SK-N-SH (cell line): ENCODE measurements around the gene NGF. TPM values are rescaled to one million over a fixed set of nuclear protein-coding genes. Genes with fewer than 3 reads are reported as not detected.

Experiments used
- CTCF ChIA-PET: fragments of 300-600, 350-600 bp; formaldehyde crosslinking; extraction: SDS; loops from one replicate; lab custom pipeline; 2021; lab: Yijun Ruan, JAX
- POLR2A ChIA-PET: fragments of 350-600 bp; sonication (Branson Sonifier 250); formaldehyde crosslinking; extraction: SDS; loops from one replicate; lab custom pipeline; 2020; ENCODE audit warnings: antibody characterized with exemption, inconsistent platforms; lab: Yijun Ruan, JAX
- DNase-seq: peaks from one replicate; pipeline ENCODE4 v3.0.0; 2012
- H2AFZ ChIP-seq: fragments of 200-600 bp; sonication (generic); 2 replicates; pipeline ENCODE4 v1.8.1; 2016; ENCODE audit warnings: antibody characterized with exemption, mild to moderate bottlenecking, low read depth
- H3F3A ChIP-seq: fragments of 200-600 bp; sonication (generic); replicated peaks from 2 replicates; pipeline ENCODE3; 2016; ENCODE audit warnings: antibody characterized with exemption, mild to moderate bottlenecking; ENCODE audit not compliant: insufficient read depth
- H3K27ac ChIP-seq, 2 experiments: fragments of 200-500 bp in 1 of 2; fragments of 200-600 bp in 1 of 2; sonication (Bioruptor generic) in 1 of 2; sonication (generic), shearing (Covaris generic) in 1 of 2; 2 replicates each; pipeline versions ENCODE4 v1.5.1 to v1.6.1; 2014 to 2016; ENCODE audit warnings: low read depth in 2 of 2, inconsistent platforms in 1 of 2, low read length in 1 of 2, mild to moderate bottlenecking in 1 of 2, mixed read lengths in 1 of 2
- H3K27me3 ChIP-seq: fragments of 200-600 bp; sonication (generic), shearing (Covaris generic); 2 replicates; pipeline ENCODE4 v1.6.1; 2016; ENCODE audit warnings: mixed run types; ENCODE audit not compliant: insufficient read depth
- H3K36me3 ChIP-seq, 2 experiments: fragments of 200-500 bp in 1 of 2; fragments of 200-600 bp in 1 of 2; sonication (Bioruptor generic) in 1 of 2; sonication (generic) in 1 of 2; replicated peaks in 1 of 2; 2 replicates each; pipeline versions ENCODE3 to v1.5.1; 2014 to 2016; ENCODE audit warnings: low read length in 1 of 2, mild to moderate bottlenecking in 1 of 2; ENCODE audit not compliant: insufficient read depth in 2 of 2, control insufficient read depth in 1 of 2
- H3K4me1 ChIP-seq, 2 experiments: fragments of 200-500 bp in 1 of 2; fragments of 200-600 bp in 1 of 2; sonication (Bioruptor generic) in 1 of 2; sonication (generic), shearing (Covaris generic) in 1 of 2; 2 replicates each; pipeline versions ENCODE4 v1.5.1 to v1.6.1; 2014 to 2016; ENCODE audit warnings: low read depth in 1 of 2, low read length in 1 of 2, mixed run types in 1 of 2; ENCODE audit not compliant: insufficient read depth in 2 of 2, control insufficient read depth in 1 of 2
- H3K4me2 ChIP-seq: fragments of 200-600 bp; sonication (generic), shearing (Covaris generic); 2 replicates; pipeline ENCODE4 v1.6.1; 2017; ENCODE audit warnings: mixed run types
- H3K4me3 ChIP-seq, 2 experiments: fragments of 200-500 bp in 1 of 2; fragments of 200-600 bp in 1 of 2; sonication (Bioruptor generic) in 1 of 2; sonication (generic), shearing (Covaris generic) in 1 of 2; 2 replicates each; pipeline versions ENCODE4 v1.5.1 to v1.8.1; 2014 to 2016; ENCODE audit warnings: low read depth in 2 of 2, inconsistent platforms in 1 of 2, low read length in 1 of 2, mild to moderate bottlenecking in 1 of 2, mixed read lengths in 1 of 2, moderate library complexity in 1 of 2
- H3K79me2 ChIP-seq: fragments of 200-600 bp; sonication (generic); 2 replicates; pipeline ENCODE4 v1.8.1; 2017; ENCODE audit warnings: mild to moderate bottlenecking; ENCODE audit not compliant: insufficient read depth
- H3K9ac ChIP-seq: fragments of 200-600 bp; sonication (generic); 2 replicates; pipeline ENCODE4 v1.6.1; 2017; ENCODE audit warnings: mixed run types
- H3K9me2 ChIP-seq: fragments of 200-600 bp; sonication (generic); 2 replicates; pipeline ENCODE4 v1.6.1; 2017; ENCODE audit warnings: mixed run types
- H3K9me3 ChIP-seq: fragments of 200-600 bp; sonication (generic); 2 replicates; pipeline ENCODE4 v1.6.1; 2017; ENCODE audit warnings: mixed run types, mild to moderate bottlenecking, moderate library complexity
- H4K20me1 ChIP-seq: fragments of 200-600 bp; sonication (generic); 2 replicates; pipeline ENCODE4 v1.6.1; 2017; ENCODE audit warnings: mild to moderate bottlenecking, mixed run types; ENCODE audit not compliant: insufficient read depth
- ELF1 ChIP-seq: IDR thresholded peaks from 2 replicates; pipeline ENCODE4 v1.4.0; 2012
- EP300 ChIP-seq, 2 experiments: IDR thresholded peaks; 2 replicates each; pipeline versions ENCODE4 v1.4.0 to v1.6.1; 2012; ENCODE audit warnings: borderline replicate concordance in 1 of 2, low read depth in 1 of 2, low read length in 1 of 2
- EZH2phosphoT487 ChIP-seq: fragments of 200-600 bp; sonication (generic); IDR thresholded peaks from 2 replicates; pipeline ENCODE4 v1.6.1; 2017; ENCODE audit warnings: low read depth, mixed run types, mild to moderate bottlenecking, antibody characterized with exemption, moderate library complexity, borderline replicate concordance
- NFIC ChIP-seq: IDR thresholded peaks from 2 replicates; pipeline ENCODE4 v1.4.0; 2012; ENCODE audit warnings: borderline replicate concordance
- NRF1 ChIP-seq: IDR thresholded peaks from 2 replicates; pipeline ENCODE4 v1.6.1; 2012; ENCODE audit warnings: low read depth, mild to moderate bottlenecking, low read length
- RAD21 ChIP-seq: IDR thresholded peaks from 2 replicates; pipeline ENCODE4 v1.6.1; 2012; ENCODE audit warnings: mild to moderate bottlenecking, low read length
- REST ChIP-seq: IDR thresholded peaks from 2 replicates; pipeline ENCODE4 v1.6.1; 2012; ENCODE audit warnings: mild to moderate bottlenecking, low read depth, low read length, moderate library complexity
- RXRA ChIP-seq: IDR thresholded peaks from 2 replicates; pipeline ENCODE4 v1.4.0; 2012; ENCODE audit warnings: low read depth, mild to moderate bottlenecking, borderline replicate concordance
- TAF1 ChIP-seq: IDR thresholded peaks from 2 replicates; pipeline ENCODE4 v1.6.1; 2012; ENCODE audit warnings: low read depth, mild to moderate bottlenecking, low read length, moderate library complexity, borderline replicate concordance
- WGBS: methylation state at CpG from one replicate; pipeline ENCODE4 v1.1.6; 2017; ENCODE audit warnings: low lambda C conversion rate; 5-methylcytosine and 5-hydroxymethylcytosine counted together
- polyA plus RNA-seq, 3 experiments: library from polyadenylated mRNA; depleted of rRNA; stranded (reverse); fragments of >200 nt; gene quantifications; 2 replicates each; pipeline ENCODE4 v1.2.3, GENCODE V29; 2012

The NGF gene
- polyA plus RNA-seq, 1 of the 3 experiments (the other 2 are of a cell fraction): 75.8 TPM

- Histone ChIP-seq H3K4me2 (no peak overlapping the region), H3K4me3 (no peak overlapping the region), H3K9me2 (no peaks in the 10 kb centered on the region), H3K4me1 (peaks cover 6 to 24% of the 10 kb centered on the region in 2 experiments), H3F3A (peaks cover 17% of the 10 kb centered on the region), H4K20me1 (no peaks in the 10 kb centered on the region), H3K9ac (no peak overlapping the region), H3K27ac (no peak overlapping the region), H2AFZ (no peak overlapping the region), H3K36me3 (peaks cover 20 to 27% of the 10 kb centered on the region in 2 experiments), H3K27me3 (no peaks in the 10 kb centered on the region), H3K79me2 (peaks cover 60% of the 10 kb centered on the region), H3K9me3 (no peaks in the 10 kb centered on the region)
- TF ChIP-seq REST (peak; percentile 55; the same call in 1 of the 2 replicates), EZH2phosphoT487 (no peak)
- DNase-seq: no peak
- CTCF ChIA-PET: interaction anchor here (2.5 kb wide), 1 partner anchor 13 kb away, joined by 8 read pairs; no protein-coding TSS in a partner anchor
- WGBS: 92% methylated on average over 3 of the region's 3 CpGs
- POLR2A ChIA-PET: no interaction called here
Observed at GRCh38 chr1:115295904-115296696, 41.9 kb downstream of the NGF start.

- H3K4me1 ChIP-seq: 0 out of 4 replicates have a peak, but pooled peaks cover 0 to 5% of the 10 kb centered on the region in 2 experiments
- no peak overlapping the region for H2AFZ ChIP-seq
- no peak overlapping the region for H3K9ac ChIP-seq
- H3K4me2 ChIP-seq: no peak overlapping the region
- no peak for TF ChIP-seq ELF1
- no peak for TF ChIP-seq EZH2phosphoT487
- no peak for TF ChIP-seq EP300 (IDR thresholded peaks at IDR 0.05; ENCODE audit: borderline replicate concordance in 1 of 2, low read depth in 1 of 2, low read length in 1 of 2)
- TF ChIP-seq TAF1: no peak
- TF ChIP-seq NRF1: no peak
- TF ChIP-seq RXRA: no peak
- TF ChIP-seq NFIC: no peak
- TF ChIP-seq RAD21: no peak
- H3K4me3 ChIP-seq: no peak overlapping the region
- H3K27ac ChIP-seq: no peak overlapping the region
- peaks cover 20 to 30% of the 10 kb centered on the region in 2 experiments for H3K36me3 ChIP-seq
- DNase-seq: no peak
- H3F3A ChIP-seq: no peaks in the 10 kb centered on the region
- no peaks in the 10 kb centered on the region for H3K27me3 ChIP-seq
- POLR2A ChIA-PET: no interaction called here
- no peaks in the 10 kb centered on the region for H3K9me3 ChIP-seq
- 92% methylated on average over 3 of the region's 3 CpGs for WGBS
- no peaks in the 10 kb centered on the region for H4K20me1 ChIP-seq
- H3K9me2 ChIP-seq: no peaks in the 10 kb centered on the region
- CTCF ChIA-PET: no interaction called here
- H3K79me2 ChIP-seq: peaks cover 48% of the 10 kb centered on the region
Observed at GRCh38 chr1:115293899-115294298, 44.1 kb downstream of the NGF start.
